HG03432 (cell line): Measurements from ENCODE around the gene MYO9B.
"Not testable (repeated sequence)": the region's sequence is repeated elsewhere in the genome, so short reads cannot be mapped to it uniquely, and the experiment has no call there.

Experiments
- ATAC-seq: cut with Tn5 transposase; IDR thresholded peaks from one replicate; pipeline ENCODE4 v1.9.1; 2021; ENCODE audit warnings: mild to moderate bottlenecking, moderate library complexity; ENCODE audit not compliant: unreplicated experiment

The MYO9B gene

GRCh38 chr19:17138937-17139598 is 63.5 kb downstream of the MYO9B start:
- no peak for ATAC-seq

GRCh38 chr19:17144771-17145170 is 69.2 kb downstream of the MYO9B start:
- not testable (repeated sequence) for ATAC-seq

DNA sequence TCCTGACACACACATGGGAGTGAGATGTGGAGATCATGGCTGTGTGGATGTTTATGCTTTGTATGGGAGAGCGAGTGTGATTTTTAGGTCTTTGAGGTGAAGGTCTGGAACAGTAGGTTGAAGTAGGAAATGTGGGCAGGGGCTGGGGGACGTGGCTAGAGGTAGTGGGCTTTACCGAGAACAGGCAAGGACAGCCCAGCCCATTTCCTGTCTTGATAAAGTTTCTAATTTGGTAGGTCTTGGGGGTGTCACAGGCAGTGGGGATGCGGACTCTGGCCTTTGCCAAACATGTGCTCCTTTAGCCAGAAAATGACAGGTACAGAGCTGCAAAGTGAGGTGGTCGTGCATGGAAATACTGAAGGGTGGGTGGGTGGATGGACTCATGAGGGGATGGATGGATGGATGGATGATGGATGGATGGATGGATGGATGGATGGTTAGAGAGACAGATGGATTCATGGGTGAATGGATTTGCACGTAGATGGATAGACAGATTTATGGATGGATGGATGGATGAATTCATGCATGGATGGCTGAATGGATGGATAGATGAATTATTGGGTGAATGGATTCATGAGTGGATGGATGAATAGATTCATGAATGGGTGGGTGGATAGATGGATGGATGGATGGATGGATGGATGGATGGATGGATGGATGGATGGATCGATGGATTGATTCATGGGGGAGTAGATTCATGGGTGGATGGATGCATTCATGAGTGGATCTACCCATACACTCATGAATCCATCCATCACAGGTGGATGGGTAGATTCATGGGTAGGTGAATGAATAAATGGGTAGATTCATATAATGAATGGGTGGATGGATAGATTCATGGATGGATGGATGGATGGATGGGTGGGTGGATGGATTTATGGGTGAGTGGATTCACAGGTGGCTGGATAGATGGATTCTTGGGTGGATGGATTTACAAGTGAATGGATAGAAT is 70.2 kb downstream of the MYO9B start:
- no peak for ATAC-seq

- no peak for ATAC-seq
Measured at GRCh38 chr19:17148130-17148529, 72.6 kb downstream of the MYO9B start.

DNA sequence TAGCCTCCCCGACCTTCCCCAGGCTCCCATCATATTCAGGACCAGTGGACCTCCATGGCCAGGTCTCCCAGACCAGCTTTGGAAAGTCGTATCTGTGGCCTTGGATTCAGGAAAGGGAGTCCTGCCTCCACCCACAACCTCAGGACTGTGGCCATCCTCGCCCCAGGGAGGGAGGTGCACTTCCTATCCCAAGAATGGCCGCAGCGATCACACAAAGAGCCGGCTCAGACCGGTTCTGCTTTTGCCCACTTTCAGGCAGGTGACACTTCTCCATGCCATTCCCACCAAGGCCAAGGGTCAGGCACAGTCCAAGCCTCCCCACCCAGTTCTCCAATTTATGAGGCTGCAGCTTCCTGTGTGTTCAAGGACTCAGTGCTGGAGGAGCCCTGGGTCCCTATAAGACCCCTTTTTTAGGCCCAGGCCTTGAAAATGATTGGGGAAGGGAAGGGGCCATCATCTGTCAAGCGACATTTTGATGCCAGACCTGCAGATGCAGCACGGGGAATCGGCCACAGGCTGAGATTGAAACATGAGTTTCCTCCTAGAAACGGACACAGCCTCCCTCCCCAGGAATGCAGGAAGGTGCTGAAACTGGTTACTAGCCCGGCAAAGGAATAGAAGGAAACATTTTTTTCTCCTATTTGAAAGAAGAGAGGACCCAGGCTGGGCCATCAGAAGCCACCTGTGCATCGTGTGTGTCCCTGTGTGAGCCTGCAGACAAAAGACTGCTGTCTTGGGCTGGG is 74.0 kb downstream of the MYO9B start:
- no peak for ATAC-seq

DNA sequence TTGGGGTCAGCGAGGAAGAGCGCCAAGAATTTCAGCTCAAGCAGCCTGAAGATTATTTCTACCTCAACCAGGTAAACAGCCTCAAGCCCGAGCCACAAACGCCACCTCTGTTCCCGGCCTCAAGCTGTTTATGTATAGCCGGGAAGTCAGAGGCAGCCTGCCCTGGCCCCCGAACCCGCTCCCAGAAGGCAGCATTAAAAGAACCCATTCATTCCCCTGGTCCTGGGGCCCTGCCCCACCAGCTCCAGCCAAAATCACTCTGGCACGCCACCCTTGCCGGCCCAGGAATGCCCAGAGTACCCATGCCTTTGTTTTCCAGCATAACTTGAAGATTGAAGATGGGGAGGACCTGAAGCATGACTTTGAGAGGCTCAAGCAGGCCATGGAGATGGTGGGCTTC is 78.4 kb downstream of the MYO9B start:
- ATAC-seq = no peak

- ATAC-seq = no peak
Measured at GRCh38 chr19:17155251-17155650, 79.7 kb downstream of the MYO9B start.

DNA sequence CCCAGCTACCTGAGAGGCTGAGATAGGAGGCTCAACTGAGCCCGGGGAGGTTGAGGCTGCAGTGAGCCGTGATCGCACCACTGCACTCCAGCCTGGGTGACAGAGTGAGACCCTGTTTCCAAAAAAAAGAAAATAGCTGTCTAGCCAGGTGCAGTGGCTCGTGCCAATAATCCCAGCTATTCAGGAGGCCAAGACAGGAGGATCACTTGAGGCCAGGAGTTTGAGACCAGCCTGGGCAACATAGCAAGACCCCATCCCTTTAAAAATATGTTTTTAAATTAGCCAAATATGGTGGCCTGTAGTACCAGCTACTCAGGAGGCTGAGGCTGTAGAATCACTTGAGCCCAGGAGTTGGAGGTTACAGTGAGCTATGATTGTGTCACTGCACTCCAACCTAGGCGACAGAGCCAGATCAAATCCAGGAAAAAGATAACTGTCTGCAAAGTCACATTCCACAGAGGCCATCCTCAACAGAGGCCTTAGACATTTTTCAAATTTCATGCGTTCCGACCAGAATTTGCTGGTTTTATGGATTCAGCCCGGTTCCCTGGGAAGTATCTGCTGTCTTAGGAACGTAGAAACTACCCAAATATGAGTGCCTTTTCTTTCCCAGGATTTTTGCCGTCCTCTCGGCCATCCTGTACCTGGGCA is 80.8 kb downstream of the MYO9B start:
- ATAC-seq = no peak

DNA sequence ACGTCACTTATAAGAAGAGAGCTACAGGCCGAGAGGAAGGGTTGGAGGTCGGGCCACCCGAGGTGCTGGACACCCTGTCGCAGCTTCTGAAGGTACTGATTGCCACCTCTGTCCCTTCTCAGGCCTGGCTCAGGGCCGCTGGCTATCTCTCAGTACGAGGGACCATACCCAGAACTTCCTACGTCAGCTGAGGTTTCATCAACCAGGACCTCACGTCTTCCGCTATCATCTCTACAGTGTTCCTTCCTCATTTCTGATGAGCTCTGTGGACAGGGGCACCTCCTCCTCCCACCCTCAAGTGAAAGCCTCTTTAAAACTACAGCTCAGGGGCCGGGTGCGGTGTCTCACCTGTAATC is 81.3 kb downstream of the MYO9B start:
- ATAC-seq = no peak

DNA sequence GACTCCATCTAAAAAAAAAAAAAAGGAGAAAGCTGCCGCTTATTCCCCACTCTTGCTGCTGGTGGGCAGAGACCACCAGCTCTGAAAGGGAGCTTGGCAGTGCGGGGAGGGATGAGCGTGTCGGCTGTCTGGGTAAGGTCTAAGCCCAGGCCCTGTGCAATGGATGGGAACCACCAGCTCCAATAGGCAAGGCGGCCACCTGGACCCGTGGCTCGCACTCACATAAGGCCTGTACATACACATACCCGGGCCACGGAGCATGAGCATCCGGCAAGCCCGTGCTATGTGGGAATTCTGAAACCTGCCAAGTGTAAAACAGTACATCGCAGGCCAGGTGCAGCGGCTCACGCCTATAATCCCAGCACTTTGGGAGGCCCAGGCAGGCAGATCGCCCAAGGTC is 83.0 kb downstream of the MYO9B start:
- ATAC-seq = no peak

DNA sequence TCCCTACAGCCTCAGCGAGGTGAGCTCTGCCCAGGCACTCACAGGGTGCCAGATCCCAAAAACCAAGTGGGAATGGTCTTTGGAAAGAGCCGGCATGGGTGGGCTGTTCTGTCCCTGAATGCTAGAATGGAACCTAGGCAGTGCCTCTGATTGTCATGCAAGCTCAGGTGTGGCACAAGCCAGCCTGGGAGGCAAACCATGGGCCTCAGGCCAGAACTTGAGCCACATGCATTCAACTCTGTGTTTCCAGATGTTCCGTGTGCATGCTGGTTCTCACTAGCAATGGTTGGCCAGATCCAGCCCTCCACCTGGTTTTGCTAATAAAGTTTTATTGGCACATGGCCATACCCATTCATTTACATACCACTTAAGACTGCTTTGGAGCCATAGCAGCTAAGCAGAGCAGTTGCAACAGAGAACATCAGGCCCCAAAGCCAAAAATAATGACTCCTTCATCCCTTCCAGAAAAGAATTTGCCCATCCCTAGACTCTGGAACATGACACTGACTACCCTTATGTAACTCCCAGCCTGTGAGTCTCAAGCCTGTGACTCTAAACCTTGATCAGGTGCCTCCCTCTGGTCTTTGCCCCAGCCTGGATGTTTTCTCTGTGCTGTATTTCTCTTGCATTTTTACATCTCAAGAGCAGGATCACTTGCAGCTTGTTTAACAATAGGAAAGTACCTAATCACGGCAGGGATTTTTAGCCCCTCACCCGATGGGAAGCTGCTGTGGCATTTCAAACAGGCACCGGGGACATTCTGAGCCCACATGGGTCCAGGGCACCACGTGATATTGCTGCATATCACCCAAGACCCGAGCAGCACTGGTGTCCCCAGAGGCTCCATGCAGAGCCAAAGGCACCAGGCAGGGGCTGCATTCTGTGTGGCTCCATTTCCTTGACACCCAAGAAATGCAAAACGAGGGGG is 84.2 kb downstream of the MYO9B start:
- no peak for ATAC-seq

GRCh38 chr19:17160908-17161307 is 85.3 kb downstream of the MYO9B start:
- no peak for ATAC-seq

DNA sequence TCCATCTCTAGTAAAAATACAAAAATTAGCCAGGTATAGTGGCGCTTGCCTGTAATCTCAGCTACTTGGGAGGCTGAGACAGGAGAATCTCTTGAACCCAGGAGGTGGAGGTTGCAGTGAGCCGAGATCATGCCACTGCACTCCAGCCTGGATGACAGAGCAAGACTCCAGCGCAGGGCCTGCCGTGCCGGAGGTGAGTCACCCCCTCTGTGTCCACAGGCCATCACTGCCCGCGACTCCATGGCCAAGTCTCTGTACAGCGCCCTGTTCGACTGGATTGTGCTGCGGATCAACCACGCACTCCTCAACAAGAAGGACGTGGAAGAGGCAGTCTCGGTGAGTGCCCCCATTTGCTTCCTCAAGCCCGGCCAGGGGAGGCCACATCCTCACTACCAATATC is 86.6 kb downstream of the MYO9B start:
- not testable (repeated sequence) for ATAC-seq

- no peak for ATAC-seq
Measured at GRCh38 chr19:17162580-17162979, 87.0 kb downstream of the MYO9B start.

DNA sequence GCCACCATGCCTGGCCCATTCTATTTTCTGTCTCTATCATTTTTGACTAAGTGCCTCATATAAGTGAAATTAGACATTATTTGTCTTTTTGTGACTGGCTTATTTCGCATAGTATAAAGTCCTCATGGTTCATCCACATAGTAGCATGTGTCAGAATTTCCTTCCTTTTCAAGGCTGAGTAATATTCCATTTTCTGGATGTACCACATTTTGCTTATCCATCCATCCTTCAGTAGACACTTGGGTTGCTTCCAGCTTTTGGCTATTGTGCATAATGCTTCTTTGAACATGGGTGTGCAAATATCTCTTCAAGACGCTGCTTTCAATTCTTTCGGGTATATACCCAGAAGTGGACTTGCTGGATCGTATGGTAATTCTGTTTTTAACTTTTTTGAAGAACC is 88.1 kb downstream of the MYO9B start:
- ATAC-seq = no peak

DNA sequence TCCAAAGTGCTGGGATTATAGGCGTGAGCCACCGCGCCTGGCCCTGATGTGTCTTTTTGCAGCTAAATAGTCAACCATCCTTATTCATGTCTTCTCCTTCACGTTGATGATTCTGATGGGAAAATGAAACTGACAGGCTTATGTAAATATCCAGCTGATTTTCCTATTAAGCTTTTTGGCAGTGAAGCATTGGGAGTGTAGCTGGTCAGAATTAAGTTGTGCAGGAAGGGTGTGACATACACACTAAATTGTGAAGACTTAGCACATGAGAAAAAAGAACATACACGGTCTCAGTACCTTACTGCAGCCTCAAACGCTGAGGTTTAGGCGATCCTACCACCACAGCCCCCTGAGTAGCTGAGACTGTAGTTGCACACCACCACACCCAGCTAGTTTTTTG is 89.1 kb downstream of the MYO9B start:
- ATAC-seq = no peak

- ATAC-seq = no peak
Measured at GRCh38 chr19:17165715-17166114, 90.1 kb downstream of the MYO9B start.

DNA sequence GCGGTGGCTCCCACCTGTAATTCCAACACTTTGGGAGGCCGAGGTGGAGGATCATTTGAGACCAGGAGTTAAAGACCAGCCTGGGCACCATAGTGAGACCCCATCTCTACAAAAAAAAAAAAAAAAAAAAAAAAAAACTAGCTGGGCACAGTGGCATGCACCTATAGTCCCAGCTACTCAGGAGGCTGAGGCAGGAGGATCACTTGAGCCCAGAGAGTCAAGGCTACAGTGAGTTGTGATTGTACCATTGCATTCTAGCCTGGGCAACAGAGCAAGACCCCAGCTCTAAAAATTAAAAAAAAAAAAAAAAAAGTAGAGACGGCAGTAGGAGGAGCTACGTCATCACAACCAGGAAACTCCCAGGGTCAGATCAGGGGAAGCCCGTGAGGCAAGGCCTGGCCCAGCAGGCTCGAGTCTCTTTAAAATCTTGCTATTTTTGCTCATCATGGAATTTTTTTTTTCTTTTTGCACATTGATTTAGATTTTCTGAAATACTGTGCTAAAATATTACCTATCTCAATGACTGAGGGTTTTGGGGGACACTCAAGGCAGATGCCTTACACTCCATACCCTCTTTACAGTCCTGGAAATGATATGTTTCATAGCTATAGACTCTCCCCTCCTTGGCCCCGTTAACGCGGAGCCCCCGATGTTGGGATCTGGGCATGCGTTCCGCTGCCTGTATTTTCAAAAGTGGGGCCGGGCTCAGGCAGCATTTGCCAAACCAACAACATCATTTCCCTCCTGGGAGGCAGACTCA is 95.1 kb downstream of the MYO9B start:
- no peak for ATAC-seq

DNA sequence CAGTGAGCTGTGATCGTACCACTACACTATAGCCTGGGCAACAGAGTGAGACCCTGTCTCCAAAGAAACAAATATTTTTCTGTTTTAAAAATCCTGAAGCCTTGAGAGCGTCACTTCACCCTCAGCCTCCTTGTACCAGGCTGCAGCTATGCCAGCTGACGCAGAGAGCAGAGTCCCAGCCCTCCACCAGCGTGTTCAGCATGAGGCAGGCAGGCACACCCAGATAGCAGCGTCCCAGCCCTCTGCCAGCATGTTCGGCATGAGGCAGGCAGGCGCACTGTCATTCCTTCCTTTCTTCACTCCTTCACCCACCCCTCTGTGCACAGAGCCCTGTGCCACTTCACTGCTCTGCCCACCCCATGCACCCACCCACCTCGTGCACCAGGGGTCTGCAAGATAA is 96.3 kb downstream of the MYO9B start:
- ATAC-seq = no peak
